ENCODE data around the gene CHMP4B. TPM values are rescaled to one million over a fixed set of nuclear protein-coding genes. Genes with fewer than 3 reads are reported as not detected.

Gene CHMP4B
- total RNA-seq, 1 experiment from 2014 or later = 68.9 TPM

GRCh38 chr20:33772439-33772838 lies 38.7 kb upstream of the CHMP4B start:
- CTCF ChIA-PET = no interaction called here
- BruUV-seq (replicated peaks) = no TSS peak
- DNase-seq (ENCODE audit: low spot score) = no peak
- no peak overlapping the region for H3K27ac ChIP-seq (ENCODE audit: low read depth, low read length, poor library complexity, severe bottlenecking)
- intact Hi-C loops (cut with micrococcal nuclease; ENCODE audit: unreplicated experiment) = no loop called here
- no peaks in the 10 kb centered on the region for H3K9me3 ChIP-seq (ENCODE audit: low read depth, low read length, poor library complexity, severe bottlenecking)
- TF ChIP-seq CTCF (conservative IDR thresholded peaks at IDR 0.05; ENCODE audit: low read depth, low read length) (no peak), EZH2 (IDR thresholded peaks at IDR 0.05; ENCODE audit: borderline replicate concordance, low read depth, low read length, poor library complexity, severe bottlenecking) (no peak)
- no peak overlapping the region for H3K4me3 ChIP-seq (ENCODE audit: low read depth, low read length, poor library complexity, severe bottlenecking)
- POLR2A ChIA-PET (ENCODE audit: low non-redundant PET) = no interaction called here
- H3K36me3 ChIP-seq (ENCODE audit: insufficient read depth, low read length, poor library complexity, severe bottlenecking) = no peaks in the 10 kb centered on the region
- no peaks in the 10 kb centered on the region for H3K27me3 ChIP-seq (replicated peaks; ENCODE audit: insufficient read depth, low read depth, low read length, poor library complexity)
- H3K4me1 ChIP-seq (ENCODE audit: insufficient read depth, low read length, poor library complexity, severe bottlenecking) = no peaks in the 10 kb centered on the region

GRCh38 chr20:33773412-33774089 lies 37.6 kb upstream of the CHMP4B start:
- DNase-seq (ENCODE audit: low spot score) = no peak
- H3K27me3 ChIP-seq (replicated peaks; ENCODE audit: insufficient read depth, low read depth, low read length, poor library complexity) = no peaks in the 10 kb centered on the region
- H3K4me3 ChIP-seq (ENCODE audit: low read depth, low read length, poor library complexity, severe bottlenecking) = no peak overlapping the region
- TF ChIP-seq EZH2 (IDR thresholded peaks at IDR 0.05; ENCODE audit: borderline replicate concordance, low read depth, low read length, poor library complexity, severe bottlenecking) = no peak
- no peak for TF ChIP-seq CTCF (conservative IDR thresholded peaks at IDR 0.05; ENCODE audit: low read depth, low read length)
- H3K36me3 ChIP-seq (ENCODE audit: insufficient read depth, low read length, poor library complexity, severe bottlenecking) = no peaks in the 10 kb centered on the region
- ChIA-PET CTCF (no interaction called here), POLR2A (ENCODE audit: low non-redundant PET) (no interaction called here)
- intact Hi-C loops (cut with micrococcal nuclease; ENCODE audit: unreplicated experiment) = no loop called here
- no peaks in the 10 kb centered on the region for H3K4me1 ChIP-seq (ENCODE audit: insufficient read depth, low read length, poor library complexity, severe bottlenecking)
- no TSS peak for BruUV-seq (replicated peaks)
- no peak overlapping the region for H3K27ac ChIP-seq (ENCODE audit: low read depth, low read length, poor library complexity, severe bottlenecking)
- H3K9me3 ChIP-seq (ENCODE audit: low read depth, low read length, poor library complexity, severe bottlenecking) = no peaks in the 10 kb centered on the region

GRCh38 chr20:33777816-33778215 lies 33.3 kb upstream of the CHMP4B start:
- no TSS peak for BruUV-seq (replicated peaks)
- H3K36me3 ChIP-seq (ENCODE audit: insufficient read depth, low read length, poor library complexity, severe bottlenecking) = no peaks in the 10 kb centered on the region
- no peaks in the 10 kb centered on the region for H3K9me3 ChIP-seq (ENCODE audit: low read depth, low read length, poor library complexity, severe bottlenecking)
- H3K27ac ChIP-seq (ENCODE audit: low read depth, low read length, poor library complexity, severe bottlenecking) = no peak overlapping the region
- POLR2A ChIA-PET (ENCODE audit: low non-redundant PET) = no interaction called here
- intact Hi-C loops (cut with micrococcal nuclease; ENCODE audit: unreplicated experiment) = loop anchor here (1.0 kb wide), 1 partner anchor 14 kb away; no protein-coding TSS in a partner anchor
- no peak overlapping the region for H3K4me3 ChIP-seq (ENCODE audit: low read depth, low read length, poor library complexity, severe bottlenecking)
- DNase-seq (ENCODE audit: low spot score) = no peak
- TF ChIP-seq EZH2 (IDR thresholded peaks at IDR 0.05; ENCODE audit: borderline replicate concordance, low read depth, low read length, poor library complexity, severe bottlenecking) (no peak), CTCF (conservative IDR thresholded peaks at IDR 0.05; ENCODE audit: low read depth, low read length) (no peak)
- H3K4me1 ChIP-seq (ENCODE audit: insufficient read depth, low read length, poor library complexity, severe bottlenecking) = no peaks in the 10 kb centered on the region
- H3K27me3 ChIP-seq (replicated peaks; ENCODE audit: insufficient read depth, low read depth, low read length, poor library complexity) = no peaks in the 10 kb centered on the region
- CTCF ChIA-PET = no interaction called here
